ENCODE results near the gene WASHC2A. TPM values are rescaled to one million over a fixed set of nuclear protein-coding genes. Genes with fewer than 3 reads are reported as not detected.
"Not testable (repeated sequence)": the region's sequence is repeated elsewhere in the genome, so short reads cannot be mapped to it uniquely, and the experiment has no call there.

WASHC2A gene
- total RNA-seq, 1 donor from 2014 or later: 79.3 TPM

GRCh38 chr10:50095402-50095801 lies 27.6 kb downstream of the WASHC2A start:
- H3K9me3 Mint-ChIP-seq (ENCODE audit: unreplicated experiment); H3K27ac Mint-ChIP-seq (ENCODE audit: unreplicated experiment); H3K36me3 Mint-ChIP-seq (ENCODE audit: low read depth, unreplicated experiment); DNase-seq (ENCODE audit: low spot score); H3K27me3 Mint-ChIP-seq (ENCODE audit: unreplicated experiment); H3K4me1 Mint-ChIP-seq (ENCODE audit: unreplicated experiment); H3K4me3 Mint-ChIP-seq (ENCODE audit: unreplicated experiment): not testable (repeated sequence)

- H3K36me3 Mint-ChIP-seq (ENCODE audit: low read depth, unreplicated experiment): peaks cover 11% of the 10 kb centered on the region
- H3K27ac Mint-ChIP-seq (ENCODE audit: unreplicated experiment); H3K27me3 Mint-ChIP-seq (ENCODE audit: unreplicated experiment); H3K9me3 Mint-ChIP-seq (ENCODE audit: unreplicated experiment); DNase-seq (ENCODE audit: low spot score); H3K4me1 Mint-ChIP-seq (ENCODE audit: unreplicated experiment); H3K4me3 Mint-ChIP-seq (ENCODE audit: unreplicated experiment): not testable (repeated sequence)
These were observed 29.0 kb downstream of the WASHC2A start for GRCh38 chr10:50096722-50097121.

GRCh38 chr10:50098645-50099044 lies 30.9 kb downstream of the WASHC2A start:
- not testable (repeated sequence) for DNase-seq (ENCODE audit: low spot score); H3K4me3 Mint-ChIP-seq (ENCODE audit: unreplicated experiment); H3K9me3 Mint-ChIP-seq (ENCODE audit: unreplicated experiment); H3K4me1 Mint-ChIP-seq (ENCODE audit: unreplicated experiment); H3K27ac Mint-ChIP-seq (ENCODE audit: unreplicated experiment); H3K27me3 Mint-ChIP-seq (ENCODE audit: unreplicated experiment)
- peaks cover 11% of the 10 kb centered on the region for H3K36me3 Mint-ChIP-seq (ENCODE audit: low read depth, unreplicated experiment)

- peak overlapping the region; percentile 9 for H3K4me3 Mint-ChIP-seq (ENCODE audit: unreplicated experiment)
- H3K4me1 Mint-ChIP-seq (ENCODE audit: unreplicated experiment); H3K27me3 Mint-ChIP-seq (ENCODE audit: unreplicated experiment): not testable (repeated sequence)
These were observed 33.4 kb downstream of the WASHC2A start for GRCh38 chr10:50101139-50101582.

GRCh38 chr10:50101747-50102146 lies 34.0 kb downstream of the WASHC2A start:
- not testable (repeated sequence) for H3K4me3 Mint-ChIP-seq (ENCODE audit: unreplicated experiment); H3K4me1 Mint-ChIP-seq (ENCODE audit: unreplicated experiment); DNase-seq (ENCODE audit: low spot score); H3K27ac Mint-ChIP-seq (ENCODE audit: unreplicated experiment); H3K27me3 Mint-ChIP-seq (ENCODE audit: unreplicated experiment); H3K36me3 Mint-ChIP-seq (ENCODE audit: low read depth, unreplicated experiment); H3K9me3 Mint-ChIP-seq (ENCODE audit: unreplicated experiment)

More at GRCh38 chr10:50101139-50101582, 33.4 kb downstream of the WASHC2A start:
- DNase-seq (ENCODE audit: low spot score); H3K27ac Mint-ChIP-seq (ENCODE audit: unreplicated experiment); H3K9me3 Mint-ChIP-seq (ENCODE audit: unreplicated experiment); H3K36me3 Mint-ChIP-seq (ENCODE audit: low read depth, unreplicated experiment): not testable (repeated sequence)

- H3K9me3 Mint-ChIP-seq (ENCODE audit: unreplicated experiment); DNase-seq (ENCODE audit: low spot score); H3K27ac Mint-ChIP-seq (ENCODE audit: unreplicated experiment); H3K4me3 Mint-ChIP-seq (ENCODE audit: unreplicated experiment); H3K27me3 Mint-ChIP-seq (ENCODE audit: unreplicated experiment); H3K4me1 Mint-ChIP-seq (ENCODE audit: unreplicated experiment); H3K36me3 Mint-ChIP-seq (ENCODE audit: low read depth, unreplicated experiment): not testable (repeated sequence)
These were observed 34.5 kb downstream of the WASHC2A start for GRCh38 chr10:50102267-50102666.

GRCh38 chr10:50108999-50109698 lies 41.4 kb downstream of the WASHC2A start:
- not testable (repeated sequence) for H3K4me3 Mint-ChIP-seq (ENCODE audit: unreplicated experiment); H3K27me3 Mint-ChIP-seq (ENCODE audit: unreplicated experiment); DNase-seq (ENCODE audit: low spot score); H3K36me3 Mint-ChIP-seq (ENCODE audit: low read depth, unreplicated experiment); H3K27ac Mint-ChIP-seq (ENCODE audit: unreplicated experiment); H3K4me1 Mint-ChIP-seq (ENCODE audit: unreplicated experiment); H3K9me3 Mint-ChIP-seq (ENCODE audit: unreplicated experiment)

- H3K9me3 Mint-ChIP-seq (ENCODE audit: unreplicated experiment); H3K36me3 Mint-ChIP-seq (ENCODE audit: low read depth, unreplicated experiment); DNase-seq (ENCODE audit: low spot score); H3K27ac Mint-ChIP-seq (ENCODE audit: unreplicated experiment); H3K4me1 Mint-ChIP-seq (ENCODE audit: unreplicated experiment); H3K4me3 Mint-ChIP-seq (ENCODE audit: unreplicated experiment); H3K27me3 Mint-ChIP-seq (ENCODE audit: unreplicated experiment): not testable (repeated sequence)
These were observed 44.8 kb downstream of the WASHC2A start for GRCh38 chr10:50112419-50113112.

- H3K27me3 Mint-ChIP-seq (ENCODE audit: unreplicated experiment); DNase-seq (ENCODE audit: low spot score); H3K9me3 Mint-ChIP-seq (ENCODE audit: unreplicated experiment); H3K4me3 Mint-ChIP-seq (ENCODE audit: unreplicated experiment); H3K4me1 Mint-ChIP-seq (ENCODE audit: unreplicated experiment); H3K27ac Mint-ChIP-seq (ENCODE audit: unreplicated experiment): not testable (repeated sequence)
- H3K36me3 Mint-ChIP-seq (ENCODE audit: low read depth, unreplicated experiment): peaks cover 16% of the 10 kb centered on the region
These were observed 59.0 kb downstream of the WASHC2A start for GRCh38 chr10:50126765-50127164.

- DNase-seq (ENCODE audit: low spot score); H3K4me1 Mint-ChIP-seq (ENCODE audit: unreplicated experiment); H3K27me3 Mint-ChIP-seq (ENCODE audit: unreplicated experiment); H3K9me3 Mint-ChIP-seq (ENCODE audit: unreplicated experiment); H3K27ac Mint-ChIP-seq (ENCODE audit: unreplicated experiment): not testable (repeated sequence)
- Mint-ChIP-seq H3K36me3 (ENCODE audit: low read depth, unreplicated experiment) (peaks cover 16% of the 10 kb centered on the region), H3K4me3 (ENCODE audit: unreplicated experiment) (peak overlapping the region; percentile 26)
These were observed 60.1 kb downstream of the WASHC2A start for GRCh38 chr10:50127770-50128292.

GRCh38 chr10:50131245-50131965 lies 63.7 kb downstream of the WASHC2A start:
- not testable (repeated sequence) for H3K4me3 Mint-ChIP-seq (ENCODE audit: unreplicated experiment); H3K27ac Mint-ChIP-seq (ENCODE audit: unreplicated experiment); DNase-seq (ENCODE audit: low spot score); H3K9me3 Mint-ChIP-seq (ENCODE audit: unreplicated experiment); H3K27me3 Mint-ChIP-seq (ENCODE audit: unreplicated experiment); H3K4me1 Mint-ChIP-seq (ENCODE audit: unreplicated experiment)
- peaks cover 20% of the 10 kb centered on the region for H3K36me3 Mint-ChIP-seq (ENCODE audit: low read depth, unreplicated experiment)
